ENCODE measurements around the gene EREG.

- TF ChIP-seq POLR2A (IDR thresholded peaks at IDR 0.05) = no peak
- TF ChIP-seq CTCF (IDR thresholded peaks at IDR 0.05) = no peak
Observed at GRCh38 chr4:74377714-74378113, 12.8 kb downstream of the EREG start.

All from esophagus squamous epithelium (tissue), 4 donors.